Endodermal cell (in vitro differentiated cells): ENCODE data around the gene MAP4K3. TPM values are rescaled to one million over a fixed set of nuclear protein-coding genes. Genes with fewer than 3 reads are reported as not detected.

Experiments used
- DNase-seq: peaks from one replicate; pipeline ENCODE4 v3.0.0-alpha.2; 2017
- H3K27ac ChIP-seq: 2 replicates; pipeline ENCODE4 v1.5.1; 2013; ENCODE audit warnings: mild to moderate bottlenecking, low read depth, low read length, moderate library complexity
- H3K27me3 ChIP-seq: 2 replicates; pipeline ENCODE4 v1.6.1; 2013; ENCODE audit warnings: mild to moderate bottlenecking, low read length, moderate library complexity; ENCODE audit not compliant: insufficient read depth, control insufficient read depth, poor library complexity, severe bottlenecking
- H3K36me3 ChIP-seq: 2 replicates; pipeline ENCODE4 v1.7.0; 2013; ENCODE audit warnings: mild to moderate bottlenecking, low read length, moderate library complexity; ENCODE audit not compliant: control insufficient read depth, insufficient read depth
- H3K4me1 ChIP-seq: one replicate; pipeline ENCODE4 v1.7.0; 2013; ENCODE audit warnings: low read length; ENCODE audit not compliant: control insufficient read depth, insufficient read depth
- H3K4me3 ChIP-seq: 2 replicates; pipeline ENCODE4 v1.5.1; 2013; ENCODE audit warnings: mild to moderate bottlenecking, low read length, moderate library complexity
- H3K9ac ChIP-seq: 2 replicates; pipeline ENCODE4 v1.6.1; 2013; ENCODE audit warnings: mild to moderate bottlenecking, low read length, moderate library complexity; ENCODE audit not compliant: poor library complexity, severe bottlenecking; ENCODE audit errors: extremely low read depth
- H3K9me3 ChIP-seq: 2 replicates; pipeline ENCODE4 v1.6.1; 2013; ENCODE audit warnings: mild to moderate bottlenecking, low read length, moderate library complexity; ENCODE audit not compliant: control insufficient read depth
- H3K27ac Mint-ChIP-seq: 2 replicates; pipeline ENCODE4 v1.8.0; 2020; ENCODE audit warnings: mixed read lengths
- H3K27me3 Mint-ChIP-seq: 2 replicates; pipeline ENCODE4 v1.8.0; 2021; ENCODE audit warnings: mild to moderate bottlenecking, mixed read lengths; ENCODE audit not compliant: insufficient read depth
- H3K36me3 Mint-ChIP-seq: 2 replicates; pipeline ENCODE4 v1.8.0; 2020; ENCODE audit warnings: low read depth, mixed read lengths
- H3K4me1 Mint-ChIP-seq: 2 replicates; pipeline ENCODE4 v1.8.0; 2020; ENCODE audit warnings: mixed read lengths
- H3K4me3 Mint-ChIP-seq: 2 replicates; pipeline ENCODE4 v1.8.0; 2020; ENCODE audit warnings: mild to moderate bottlenecking, moderate library complexity, mixed read lengths
- H3K9me3 Mint-ChIP-seq: 2 replicates; pipeline ENCODE4 v1.8.0; 2020; ENCODE audit warnings: mild to moderate bottlenecking, mixed read lengths
- CTCF ChIP-seq: fragments of 200-600 bp; sonication (generic); conservative IDR thresholded peaks from 2 replicates; pipeline ENCODE4 v1.5.0; 2021; ENCODE audit warnings: antibody characterized with exemption, mild to moderate bottlenecking
- WGBS, 2 experiments: methylation state at CpG; one replicate each; pipeline versions ENCODE4 v1.1.5 to v1.1.7; 2013; ENCODE audit warnings: missing lambda C conversion rate in 2 of 2, mixed read lengths in 1 of 2; ENCODE audit not compliant: insufficient coverage in 1 of 2, insufficient read length in 1 of 2; 5-methylcytosine and 5-hydroxymethylcytosine counted together
- total RNA-seq, 2 donors: library from RNA; stranded (reverse); fragmentation: NEBNext Ultra II Directional in 1 of 2; extraction: Animal tissue kit (Norgen Biotek cat#: 25700) in 1 of 2; gene quantifications; 2 replicates in 1 of 2; 3 replicates in 1 of 2; pipeline ENCODE4 v1.2.1, GENCODE V29; 2021

Gene MAP4K3
- total RNA-seq, 2 donors from 2014 or later, result 39.1 to 45.5 TPM

- Histone ChIP-seq H3K4me3 (peak overlapping the region; percentile 43), H3K4me1 (peaks cover 5% of the 10 kb centered on the region), H3K9me3 (no peaks in the 10 kb centered on the region), H3K27ac (no peak overlapping the region), H3K36me3 (no peaks in the 10 kb centered on the region), H3K9ac (no peak overlapping the region), H3K27me3 (no peaks in the 10 kb centered on the region)
- no peak for TF ChIP-seq CTCF
- Mint-ChIP-seq H3K4me1 (peaks cover 56% of the 10 kb centered on the region), H3K4me3 (no peak overlapping the region), H3K9me3 (no peaks in the 10 kb centered on the region), H3K27ac (no peak overlapping the region), H3K36me3 (no peaks in the 10 kb centered on the region), H3K27me3 (no peaks in the 10 kb centered on the region)
- no peak for DNase-seq
- WGBS, 2 experiments, result 97% methylated on average over 3 of the region's 3 CpGs; no CpG with 5 or more reads in 1 of the 2 experiments
Measured at GRCh38 chr2:39409697-39410389, 27.2 kb downstream of the MAP4K3 start.

DNA sequence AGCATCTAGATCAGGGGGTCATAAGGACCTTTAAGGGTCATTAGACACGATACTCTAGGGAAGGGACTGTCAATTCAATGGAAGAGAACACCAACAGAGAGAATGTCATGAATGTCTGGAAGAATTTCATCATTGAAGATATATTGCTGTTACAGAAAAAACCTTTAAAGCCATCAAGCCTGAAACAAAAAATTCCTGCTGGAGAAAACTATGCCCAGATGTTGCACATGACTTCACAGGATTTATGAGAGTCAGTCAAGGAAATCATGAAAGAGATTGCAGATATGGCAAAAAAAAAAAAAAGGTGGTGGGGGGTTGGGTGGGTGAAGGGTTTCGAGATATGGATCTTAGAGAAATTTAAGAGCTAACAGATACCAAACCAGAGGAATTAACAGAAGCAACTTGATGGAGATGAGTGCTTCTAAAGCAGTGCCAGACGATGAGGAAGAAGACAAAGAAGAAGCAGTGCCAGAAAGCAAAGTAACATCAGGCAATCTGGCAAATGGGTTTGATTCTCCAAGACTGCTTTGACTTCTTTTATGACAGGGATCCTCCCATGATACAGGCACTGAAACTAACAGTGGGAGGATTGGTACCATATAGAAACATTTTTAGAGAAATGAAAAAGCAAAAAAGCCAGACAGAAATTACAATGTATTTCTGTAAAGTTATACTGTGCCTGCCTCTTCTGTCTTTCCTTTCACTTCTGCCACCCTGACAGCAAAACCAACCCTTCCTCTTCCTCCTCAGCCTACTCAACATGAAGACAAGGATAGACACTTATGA, 28.5 kb downstream of the MAP4K3 start:
- no peaks in the 10 kb centered on the region for H3K27me3 Mint-ChIP-seq
- H3K9me3 Mint-ChIP-seq, result no peaks in the 10 kb centered on the region
- H3K4me1 Mint-ChIP-seq, result peaks cover 58% of the 10 kb centered on the region
- Histone ChIP-seq H3K36me3 (no peaks in the 10 kb centered on the region), H3K27me3 (no peaks in the 10 kb centered on the region), H3K4me3 (no peak overlapping the region), H3K9me3 (no peaks in the 10 kb centered on the region), H3K9ac (no peak overlapping the region), H3K27ac (peak overlapping the region; percentile 28), H3K4me1 (peaks cover 5% of the 10 kb centered on the region)
- TF ChIP-seq CTCF, result no peak
- no peak for DNase-seq
- 71 to 74% methylated on average over 3 of the region's 3 CpGs for WGBS, 2 experiments
- peaks cover 2% of the 10 kb centered on the region for H3K36me3 Mint-ChIP-seq
- peak overlapping the region; percentile 48 for H3K27ac Mint-ChIP-seq
- no peak overlapping the region for H3K4me3 Mint-ChIP-seq

DNA sequence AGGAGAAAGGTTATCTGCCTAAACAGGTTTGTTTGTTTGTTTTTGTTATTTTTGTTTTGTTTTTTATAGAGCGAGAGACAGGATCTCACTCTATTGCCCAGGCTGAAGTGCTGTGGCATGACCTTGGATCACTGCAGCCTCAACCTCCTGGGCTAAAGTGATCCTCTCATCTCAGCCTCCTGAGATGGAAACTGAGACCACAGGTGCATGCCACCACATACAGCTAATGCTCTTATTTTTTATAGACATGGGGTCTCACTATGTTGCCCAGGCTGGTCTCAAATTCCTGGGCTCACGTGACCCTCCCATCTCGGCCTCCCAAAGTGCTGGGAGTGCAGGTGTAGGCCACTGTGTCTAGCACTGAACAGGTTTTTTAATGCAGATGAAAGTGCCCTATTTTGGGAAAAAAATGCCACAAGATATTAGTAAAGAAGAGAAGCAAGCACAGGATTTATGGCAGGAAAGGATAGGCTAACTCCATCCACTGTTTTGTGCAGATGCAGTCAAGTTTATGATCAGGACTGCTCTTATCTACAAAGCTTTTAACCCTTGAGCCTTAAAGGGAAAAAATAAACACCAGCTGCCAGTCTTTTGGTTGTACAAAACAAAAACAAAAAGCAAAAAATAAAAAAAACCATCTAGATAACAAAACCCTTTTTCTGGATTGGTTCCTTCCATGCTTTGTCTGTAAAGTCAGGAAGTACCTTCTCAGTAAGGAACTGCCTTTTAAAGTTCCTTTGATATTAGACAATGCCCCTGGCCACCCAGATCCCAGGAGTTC, 29.4 kb downstream of the MAP4K3 start:
- Mint-ChIP-seq H3K4me3 (no peak overlapping the region), H3K36me3 (peaks cover 2% of the 10 kb centered on the region), H3K27me3 (no peaks in the 10 kb centered on the region), H3K9me3 (no peaks in the 10 kb centered on the region), H3K4me1 (peaks cover 66% of the 10 kb centered on the region), H3K27ac (peak overlapping the region; percentile 71)
- TF ChIP-seq CTCF, result no peak
- Histone ChIP-seq H3K9ac (no peak overlapping the region), H3K9me3 (no peaks in the 10 kb centered on the region), H3K36me3 (no peaks in the 10 kb centered on the region), H3K4me3 (no peak overlapping the region), H3K27me3 (no peaks in the 10 kb centered on the region), H3K4me1 (peaks cover 5% of the 10 kb centered on the region), H3K27ac (peak overlapping the region; percentile 28)
- WGBS, 2 experiments, result 94 to 97% methylated on average over 3 of the region's 3 CpGs
- no peak for DNase-seq
